Fibroblast of lung (primary cell): Measurements from ENCODE around the gene PBX1.

Experiments used
- CTCF ChIP-seq, 2 donors: IDR thresholded peaks in 1 of 2; conservative IDR thresholded peaks in 1 of 2; 1 replicate in 1 of 2; 2 replicates in 1 of 2; pipeline ENCODE4 v1.5.1; 2011 to 2012; ENCODE audit warnings: low read length in 2 of 2, control low read depth in 1 of 2, inconsistent platforms in 1 of 2, low read depth in 1 of 2, mild to moderate bottlenecking in 1 of 2
- EZH2 ChIP-seq: IDR thresholded peaks from 2 replicates; pipeline ENCODE4 v1.5.1; 2012; ENCODE audit warnings: low read length, control low read depth, mild to moderate bottlenecking; ENCODE audit errors: missing control alignments

GRCh38 chr1:164623805-164624204 lies 64.8 kb downstream of the PBX1 start:
- TF ChIP-seq CTCF (conservative IDR thresholded peaks at IDR 0.05 in 1 of 2, IDR thresholded peaks at IDR 0.05 in 1 of 2; ENCODE audit: low read depth in 1 of 2, low read length in 2 of 2) = no peak
- no peak for TF ChIP-seq EZH2
